GM21528 (cell line): ENCODE data around the gene ALS2CL.

ENCODE experiments used
- ATAC-seq: cut with Tn5 transposase; IDR thresholded peaks from one replicate; pipeline ENCODE4 v1.9.1; 2021; ENCODE audit warnings: mild to moderate bottlenecking, moderate library complexity; ENCODE audit not compliant: unreplicated experiment, low FRiP score

ALS2CL gene

GRCh38 chr3:46643701-46644100 is 49.8 kb downstream of the ALS2CL start:
- ATAC-seq = no peak

DNA sequence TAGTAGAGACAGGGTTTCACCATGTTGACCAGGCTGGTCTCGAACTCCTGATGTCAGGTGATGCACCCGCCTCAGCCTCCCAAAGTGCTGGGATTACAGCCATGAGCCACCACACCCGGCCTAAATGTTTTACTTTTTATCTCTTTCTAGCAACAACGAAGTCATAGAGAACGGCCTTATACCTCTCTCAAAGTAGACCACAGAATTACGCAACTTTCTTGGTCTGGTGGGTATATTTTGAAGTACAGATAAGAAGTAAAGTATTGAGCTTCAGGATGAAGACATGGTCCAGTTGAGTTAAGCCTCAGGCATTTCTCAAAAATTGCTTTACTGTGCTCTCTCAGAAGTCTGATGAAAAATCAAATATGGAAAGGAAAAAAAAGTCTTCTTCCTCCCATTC is 50.5 kb downstream of the ALS2CL start:
- ATAC-seq = no peak

- ATAC-seq = no peak
Observed at GRCh38 chr3:46640927-46641326, 52.6 kb downstream of the ALS2CL start.

DNA sequence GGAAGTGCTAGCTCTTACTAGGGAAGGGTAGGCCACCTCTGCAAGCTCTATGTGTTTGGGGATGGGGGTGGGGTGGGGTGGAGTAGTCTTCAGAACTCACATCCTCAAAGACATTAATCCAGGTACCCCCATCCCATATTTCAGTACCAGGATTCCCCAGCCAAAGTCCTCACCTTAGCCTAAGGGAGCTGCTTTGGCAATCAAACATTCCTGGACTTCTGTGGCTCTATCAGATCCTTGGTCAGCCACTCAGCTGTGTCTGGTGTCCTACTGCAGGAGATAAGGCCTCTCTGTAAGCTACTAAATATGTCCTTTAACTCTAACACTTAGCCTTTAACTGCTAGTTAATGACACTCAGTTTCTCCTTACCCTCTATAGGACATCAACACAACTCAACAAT is 54.3 kb downstream of the ALS2CL start:
- ATAC-seq = no peak

GRCh38 chr3:46634856-46635255 is 58.6 kb downstream of the ALS2CL start:
- ATAC-seq = no peak

GRCh38 chr3:46632792-46633191 is 60.7 kb downstream of the ALS2CL start:
- no peak for ATAC-seq

DNA sequence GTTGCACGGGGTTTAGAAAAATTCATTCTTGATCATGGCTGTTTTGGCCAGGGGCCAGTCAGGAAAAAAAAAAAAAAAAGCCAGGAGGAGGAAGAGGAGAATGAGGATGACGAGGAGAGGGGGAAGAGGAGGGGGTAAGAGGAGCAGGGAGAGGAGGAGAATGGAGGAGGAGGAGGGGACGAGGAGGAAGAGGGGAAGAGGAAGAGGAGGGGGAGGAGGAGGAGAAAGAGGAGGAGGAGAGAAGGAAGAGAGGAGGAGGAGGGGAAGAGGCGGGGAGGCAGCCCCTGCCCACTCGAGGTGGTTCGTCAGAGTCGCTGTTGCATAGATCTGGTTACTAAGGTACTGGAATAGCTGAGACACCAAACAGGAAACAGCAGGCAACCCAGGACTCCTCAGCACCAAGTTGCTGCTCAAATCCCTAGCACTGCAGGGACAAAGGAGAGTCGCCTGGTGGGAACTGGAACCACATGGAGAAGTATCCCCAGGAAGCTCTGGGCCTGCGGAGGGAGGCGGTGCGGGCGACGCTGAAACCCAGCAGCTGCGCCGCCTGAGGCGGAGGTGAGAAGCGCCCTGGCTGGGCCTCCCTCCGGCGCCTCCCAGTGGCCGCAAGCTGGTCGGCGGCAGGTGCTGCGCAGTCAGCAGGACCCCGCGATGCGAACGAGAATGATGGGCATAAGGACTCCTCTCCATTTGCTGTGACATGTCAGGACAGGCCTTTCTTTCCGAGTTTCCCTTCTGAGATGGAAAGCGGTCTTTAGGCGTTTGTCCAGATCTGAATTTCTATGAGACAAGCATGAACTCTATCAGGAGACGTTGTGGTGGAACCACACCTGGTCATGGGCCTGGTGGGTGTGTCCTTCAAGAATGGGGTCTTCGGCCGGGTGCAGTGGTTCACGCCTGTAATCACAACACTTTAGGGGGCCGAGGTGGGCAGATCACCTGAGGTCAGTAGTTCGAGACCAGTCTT is 63.6 kb downstream of the ALS2CL start:
- ATAC-seq = peak; percentile 80

DNA sequence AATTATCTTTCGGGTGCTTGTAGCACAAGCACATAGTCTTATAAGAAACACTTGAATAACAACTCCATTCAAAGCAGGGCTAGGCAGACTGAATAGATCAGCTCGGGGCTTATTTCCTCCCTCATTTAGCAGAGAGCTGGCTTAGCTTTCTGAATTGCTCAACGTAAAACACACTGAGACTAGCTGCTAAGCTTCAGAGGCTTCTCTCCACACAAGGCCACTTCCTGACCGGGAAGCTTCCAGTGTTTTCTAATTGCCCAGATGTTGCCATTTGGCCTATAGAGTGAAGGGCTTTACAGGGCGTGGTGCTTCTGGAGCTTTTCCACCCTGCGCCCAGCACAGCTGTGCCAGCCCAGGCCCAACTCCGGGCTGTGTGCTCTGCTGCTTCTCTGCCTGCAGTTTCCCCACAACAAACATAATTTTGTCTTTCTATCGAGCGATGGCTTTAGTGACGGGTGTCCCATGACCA is 64.5 kb downstream of the ALS2CL start:
- no peak for ATAC-seq

DNA sequence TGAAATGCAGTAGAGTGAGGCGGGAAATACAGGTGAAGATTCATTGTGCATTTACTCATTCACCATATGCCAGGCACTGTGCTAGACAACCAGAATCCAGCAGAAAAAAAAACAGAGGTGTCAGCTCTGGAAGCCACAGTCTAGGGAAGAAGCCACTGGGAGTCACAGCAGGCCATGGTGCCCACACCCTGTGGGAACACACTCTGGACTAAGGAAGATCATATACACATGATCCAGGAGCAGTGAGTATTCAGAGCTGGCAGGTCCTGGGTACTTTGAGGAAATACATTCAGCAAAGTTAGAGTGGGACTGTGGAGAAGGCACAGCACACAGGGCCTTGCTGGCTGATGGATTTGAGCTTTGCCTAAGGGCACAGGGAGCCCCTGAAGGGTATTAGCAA is 66.4 kb downstream of the ALS2CL start:
- no peak for ATAC-seq

GRCh38 chr3:46626039-46626438 is 67.4 kb downstream of the ALS2CL start:
- ATAC-seq = no peak

- no peak for ATAC-seq
Observed at GRCh38 chr3:46624975-46625490, 68.4 kb downstream of the ALS2CL start.

- ATAC-seq = no peak
Observed at GRCh38 chr3:46624533-46624932, 68.9 kb downstream of the ALS2CL start.

DNA sequence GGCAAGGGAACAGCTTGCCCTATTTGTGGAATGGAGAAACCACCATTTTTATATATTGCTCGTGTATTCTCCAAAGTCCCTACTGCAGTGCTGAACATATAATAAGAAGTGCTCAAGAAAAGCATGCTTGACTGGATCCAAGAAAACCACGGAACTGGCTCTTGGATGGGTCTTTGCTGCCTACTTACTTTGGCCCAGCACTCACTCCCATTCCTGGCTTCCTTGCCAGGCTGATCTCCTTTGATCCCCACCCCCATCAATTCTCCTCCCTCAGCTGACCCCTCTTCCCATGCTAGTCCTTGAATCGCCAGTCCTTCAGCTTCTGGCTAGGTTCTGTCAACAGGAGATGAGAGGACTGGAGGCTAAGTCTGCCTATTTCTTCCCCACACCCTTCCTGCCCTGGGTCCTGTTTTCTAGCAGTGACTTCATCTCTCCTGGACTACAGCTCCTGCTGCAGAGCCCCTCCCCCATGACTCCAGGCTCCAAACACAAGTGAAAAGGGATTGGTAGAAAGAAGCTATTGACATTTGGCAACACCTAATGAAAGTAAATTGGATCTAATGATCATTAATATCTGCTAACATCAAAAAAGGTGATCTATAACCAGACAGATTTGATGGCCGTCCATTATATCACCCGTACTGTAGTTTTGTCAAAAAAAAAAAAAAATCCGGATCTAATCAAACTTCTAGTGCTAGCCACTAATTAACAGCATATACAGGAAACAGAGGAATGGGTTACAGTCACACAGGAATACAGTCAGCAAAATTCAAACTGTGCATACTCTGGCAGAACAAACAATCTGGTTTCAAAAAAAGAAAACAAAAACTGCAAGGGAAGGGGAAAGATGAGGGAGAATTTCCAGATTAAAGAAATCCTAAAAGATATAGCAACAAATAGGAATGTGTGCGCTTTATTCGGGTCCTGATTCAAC is 73.4 kb downstream of the ALS2CL start:
- ATAC-seq = no peak
